HG02763 (cell line): ENCODE data around the gene CREBRF.
"Not testable (repeated sequence)": the region's sequence is repeated elsewhere in the genome, so short reads cannot be mapped to it uniquely, and the experiment has no call there.

ENCODE experiments used
- ATAC-seq: cut with Tn5 transposase; IDR thresholded peaks from one replicate; pipeline ENCODE4 v1.9.1; 2021; ENCODE audit warnings: mild to moderate bottlenecking, moderate library complexity; ENCODE audit not compliant: unreplicated experiment

The CREBRF gene

GRCh38 chr5:173152547-173152946 lies 96.4 kb downstream of the CREBRF start:
- no peak for ATAC-seq

DNA sequence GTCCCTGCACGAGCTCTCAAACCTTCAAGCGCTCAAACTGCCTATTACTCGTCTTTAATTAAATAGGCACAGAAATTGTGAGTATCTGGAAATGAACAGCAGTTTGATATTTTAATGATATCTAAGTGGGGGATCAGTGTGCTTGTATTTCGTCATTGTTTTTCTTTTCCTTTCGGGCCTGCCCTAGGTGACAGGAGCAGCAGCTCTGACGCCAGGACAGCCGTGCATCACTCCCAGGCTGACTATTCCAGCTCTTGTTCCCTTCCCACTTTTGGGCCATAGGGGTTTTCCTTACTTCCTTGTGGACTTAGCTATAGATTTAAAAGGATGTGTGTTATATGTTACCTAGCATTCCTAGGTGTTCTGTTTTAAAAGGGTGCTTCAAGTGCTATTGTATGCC lies 97.7 kb downstream of the CREBRF start:
- ATAC-seq = no peak

DNA sequence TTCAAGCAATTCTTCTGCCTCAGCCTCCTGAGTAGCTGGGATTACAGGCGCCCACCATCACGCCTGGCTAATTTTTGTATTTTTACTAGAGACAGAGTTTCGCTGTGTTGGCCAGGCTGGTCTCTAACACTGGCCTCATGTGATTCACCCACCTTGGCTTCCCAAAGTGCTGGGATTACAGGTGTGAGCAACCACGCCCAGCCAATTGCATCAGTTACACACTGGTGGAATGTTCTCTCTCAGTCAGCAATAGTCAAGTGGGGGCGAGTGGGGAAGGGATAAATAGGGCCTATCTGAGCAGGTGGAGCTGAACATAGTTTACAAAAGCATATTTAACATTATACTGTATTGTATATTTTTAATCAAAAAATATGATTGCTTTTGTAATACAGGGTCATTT lies 98.5 kb downstream of the CREBRF start:
- ATAC-seq = not testable (repeated sequence)

DNA sequence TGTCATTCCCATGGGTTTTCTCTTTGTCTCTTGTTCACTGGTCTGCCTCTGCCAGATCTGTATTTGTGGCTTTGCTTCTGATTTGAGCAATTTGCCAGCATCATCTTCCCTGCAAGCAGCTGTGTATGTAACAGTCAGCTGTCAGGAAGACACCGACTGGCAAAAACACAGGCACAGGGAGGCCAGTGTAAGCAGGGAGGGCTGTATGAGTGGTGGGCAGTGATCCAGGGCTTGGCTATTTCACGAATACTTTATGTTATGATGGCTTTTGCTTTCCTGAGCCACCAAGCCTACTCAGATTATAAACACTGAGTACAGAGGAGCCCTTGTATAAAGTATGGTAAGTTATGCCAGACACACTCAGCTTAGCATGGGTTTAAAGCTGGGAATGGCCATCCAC lies 99.8 kb downstream of the CREBRF start:
- ATAC-seq = no peak

DNA sequence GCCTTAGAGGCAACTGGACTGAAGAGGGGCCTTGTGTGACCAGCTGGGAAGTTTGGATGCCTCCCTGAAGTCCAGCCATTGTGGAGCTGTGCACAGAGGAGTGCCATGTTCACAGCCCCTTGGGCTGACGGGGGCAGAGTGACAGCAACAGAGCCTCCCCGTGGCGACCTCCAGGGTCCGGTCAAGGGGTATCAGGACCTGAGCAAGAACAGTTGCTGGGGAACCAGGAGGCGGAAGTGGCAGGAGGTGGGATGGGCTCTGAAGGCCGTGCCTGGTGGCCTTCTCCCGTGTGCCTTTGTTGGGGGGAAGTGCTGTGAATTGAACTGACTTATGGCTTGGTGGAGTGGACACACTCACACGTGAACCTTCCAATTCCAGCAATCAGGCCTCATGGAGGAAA lies 102.2 kb downstream of the CREBRF start:
- ATAC-seq = no peak

DNA sequence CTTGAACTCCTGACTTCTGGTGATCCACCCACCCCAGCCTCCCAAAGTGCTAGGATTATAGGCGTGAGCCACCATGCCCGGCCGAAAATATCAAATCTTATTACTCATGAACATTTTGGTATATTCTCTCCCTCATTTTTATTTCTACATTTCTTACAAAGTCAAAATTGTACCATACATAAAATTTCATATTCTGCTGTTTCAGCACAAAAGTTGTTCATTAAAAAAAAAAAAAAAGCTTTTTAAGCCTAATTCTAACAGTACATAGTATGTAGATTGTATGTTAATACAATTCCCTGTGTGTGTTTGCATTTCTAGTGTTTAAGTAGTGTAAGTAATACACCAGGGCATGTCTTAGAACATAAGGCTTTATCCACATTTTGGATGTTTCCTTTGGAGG lies 103.1 kb downstream of the CREBRF start:
- ATAC-seq = no peak

DNA sequence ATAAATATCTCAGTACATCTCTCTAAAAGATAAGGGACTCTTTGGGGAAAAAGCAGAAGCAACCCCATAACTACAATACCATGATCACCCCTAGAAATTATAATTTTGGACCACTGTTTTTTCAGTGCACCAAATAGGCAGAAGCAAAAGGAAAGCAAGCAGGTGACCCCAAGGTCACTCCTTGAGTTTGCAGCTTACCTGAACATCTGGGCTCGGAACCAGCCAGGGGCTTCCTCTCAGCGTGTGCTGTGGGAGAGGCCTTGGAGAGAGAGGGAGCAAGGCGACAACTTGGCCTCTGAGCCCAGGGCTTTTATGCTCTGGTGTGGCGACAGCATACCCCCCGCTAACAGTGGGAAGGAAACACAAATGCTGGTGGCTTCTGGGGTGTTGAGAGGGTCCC lies 105.0 kb downstream of the CREBRF start:
- ATAC-seq = no peak

DNA sequence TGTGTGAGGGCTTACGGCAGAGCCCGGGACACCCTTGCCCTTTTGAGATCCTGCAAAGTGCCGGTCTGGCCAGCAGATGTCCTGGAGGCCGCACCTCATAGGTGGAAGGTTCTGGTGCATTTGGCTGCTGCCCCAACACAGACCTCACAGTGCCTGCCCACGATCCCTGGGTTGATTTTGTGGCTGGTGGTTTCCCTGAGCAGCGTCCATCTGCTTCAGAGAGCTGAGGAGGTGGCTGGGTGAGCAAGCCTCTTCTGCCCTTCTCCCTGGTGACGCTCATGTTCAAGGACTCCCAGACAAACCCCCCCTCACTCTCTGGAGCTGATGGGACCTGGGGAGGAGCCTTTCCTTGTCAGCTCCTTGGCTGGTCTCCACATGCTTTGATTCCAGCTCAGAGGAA lies 107.1 kb downstream of the CREBRF start:
- ATAC-seq = no peak

- no peak for ATAC-seq
These were observed 109.2 kb downstream of the CREBRF start for GRCh38 chr5:173165177-173166016.

- ATAC-seq = no peak
These were observed 116.0 kb downstream of the CREBRF start for GRCh38 chr5:173172166-173172565.

GRCh38 chr5:173175523-173175922 lies 119.4 kb downstream of the CREBRF start:
- no peak for ATAC-seq

GRCh38 chr5:173178369-173178910 lies 122.3 kb downstream of the CREBRF start:
- no peak for ATAC-seq

- ATAC-seq = no peak
These were observed 124.2 kb downstream of the CREBRF start for GRCh38 chr5:173180331-173180730.

DNA sequence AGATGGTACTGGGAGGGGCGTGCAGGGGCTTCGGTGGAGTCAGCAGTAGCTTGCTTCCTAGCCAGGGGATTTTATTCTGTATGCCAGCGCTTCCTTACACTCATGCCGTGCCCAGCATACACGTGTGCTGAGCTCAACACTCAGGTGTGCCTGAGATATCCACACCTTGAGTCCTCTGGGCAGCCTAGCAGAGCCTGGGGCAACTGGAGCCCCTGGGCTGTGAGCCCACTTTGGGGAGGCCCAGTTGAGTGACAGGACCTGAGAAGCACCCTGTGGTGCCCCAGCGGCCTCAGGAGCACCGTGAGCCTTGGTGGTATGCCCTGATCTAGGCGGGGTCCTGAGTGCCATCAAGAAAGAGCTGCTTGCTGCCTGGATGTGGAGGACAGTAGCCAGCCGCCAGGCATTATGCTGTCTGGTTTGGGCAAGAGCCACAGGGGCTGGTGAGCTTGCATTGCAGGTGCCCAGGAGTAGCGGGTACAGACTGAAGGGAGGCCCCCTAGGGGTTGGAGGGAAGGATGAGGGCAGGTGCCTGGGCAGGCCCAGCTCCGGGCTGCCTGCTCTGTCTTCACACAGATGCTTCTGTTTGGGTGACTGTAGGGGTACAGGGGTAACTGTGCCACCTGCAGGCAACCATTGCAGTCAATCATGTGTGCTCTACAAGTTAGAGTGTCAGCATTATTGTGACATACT lies 131.0 kb downstream of the CREBRF start:
- no peak for ATAC-seq

GRCh38 chr5:173188280-173188679 lies 132.1 kb downstream of the CREBRF start:
- ATAC-seq = no peak
